Parathyroid adenoma (tissue), 2 donors: Measurements from ENCODE around the gene CNTN5.

Experiments
- H2AFZ ChIP-seq: fragments of 300-600 bp; sonication (generic); one replicate; pipeline ENCODE4 v1.7.0; 2017; ENCODE audit warnings: antibody characterized with exemption, mild to moderate bottlenecking
- H3K27ac ChIP-seq: fragments of 300-600 bp; sonication (generic); one replicate; pipeline ENCODE4 v1.7.0; 2017
- H3K27me3 ChIP-seq: fragments of 300-600 bp; sonication (generic); one replicate; pipeline ENCODE4 v1.7.0; 2017; ENCODE audit warnings: low read length; ENCODE audit not compliant: control insufficient read depth, insufficient read depth
- H3K36me3 ChIP-seq: fragments of 300-600 bp; sonication (generic); one replicate; pipeline ENCODE4 v1.7.0; 2017; ENCODE audit warnings: low read length; ENCODE audit not compliant: control insufficient read depth, insufficient read depth
- H3K4me1 ChIP-seq: fragments of 300-600 bp; sonication (generic); one replicate; pipeline ENCODE4 v1.7.0; 2017; ENCODE audit warnings: control low read depth
- H3K4me2 ChIP-seq: fragments of 300-600 bp; sonication (generic); one replicate; pipeline ENCODE4 v1.7.0; 2017; ENCODE audit warnings: low read length
- H3K4me3 ChIP-seq: fragments of 300-600 bp; sonication (generic); one replicate; pipeline ENCODE4 v1.7.0; 2017; ENCODE audit warnings: low read depth, low read length
- H3K79me2 ChIP-seq: fragments of 300-600 bp; sonication (generic); one replicate; pipeline ENCODE4 v1.7.0; 2017; ENCODE audit warnings: control low read depth
- H3K9ac ChIP-seq: fragments of 300-600 bp; sonication (generic); one replicate; pipeline ENCODE4 v1.7.0; 2017; ENCODE audit warnings: mild to moderate bottlenecking
- H3K9me3 ChIP-seq: fragments of 300-600 bp; sonication (generic); one replicate; pipeline ENCODE4 v1.7.0; 2017; ENCODE audit warnings: low read length; ENCODE audit not compliant: control insufficient read depth
- TF ChIP-seq, protein P1 (sequence below): fragments of 300-600 bp; sonication (generic); IDR thresholded peaks from one replicate; pipeline ENCODE4 v1.7.0; 2017; ENCODE audit warnings: antibody characterized with exemption, mild to moderate bottlenecking
- donor health status: primary hyperparathyroidism.

Gene CNTN5

DNA sequence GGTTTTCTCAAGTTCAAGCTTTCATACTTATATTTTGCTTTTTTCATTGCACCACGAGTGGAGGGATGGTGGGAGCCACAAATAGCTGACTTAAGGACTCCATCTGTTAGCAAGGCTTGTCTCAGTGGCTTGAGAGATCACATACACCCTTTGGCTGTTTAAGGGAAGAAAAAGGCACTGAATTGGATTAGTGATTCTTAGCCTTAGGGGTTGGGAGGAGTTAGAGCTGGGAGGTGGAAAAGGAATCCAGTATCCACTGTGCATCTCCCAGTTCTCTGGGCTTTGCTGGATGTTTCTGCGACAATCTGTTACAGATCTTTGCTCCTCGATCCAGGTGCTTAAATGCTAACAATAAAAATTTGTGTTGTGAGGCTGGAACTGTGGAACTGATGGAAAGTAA, 593.6 kb downstream of the CNTN5 start:
- TF ChIP-seq, protein P1, sequence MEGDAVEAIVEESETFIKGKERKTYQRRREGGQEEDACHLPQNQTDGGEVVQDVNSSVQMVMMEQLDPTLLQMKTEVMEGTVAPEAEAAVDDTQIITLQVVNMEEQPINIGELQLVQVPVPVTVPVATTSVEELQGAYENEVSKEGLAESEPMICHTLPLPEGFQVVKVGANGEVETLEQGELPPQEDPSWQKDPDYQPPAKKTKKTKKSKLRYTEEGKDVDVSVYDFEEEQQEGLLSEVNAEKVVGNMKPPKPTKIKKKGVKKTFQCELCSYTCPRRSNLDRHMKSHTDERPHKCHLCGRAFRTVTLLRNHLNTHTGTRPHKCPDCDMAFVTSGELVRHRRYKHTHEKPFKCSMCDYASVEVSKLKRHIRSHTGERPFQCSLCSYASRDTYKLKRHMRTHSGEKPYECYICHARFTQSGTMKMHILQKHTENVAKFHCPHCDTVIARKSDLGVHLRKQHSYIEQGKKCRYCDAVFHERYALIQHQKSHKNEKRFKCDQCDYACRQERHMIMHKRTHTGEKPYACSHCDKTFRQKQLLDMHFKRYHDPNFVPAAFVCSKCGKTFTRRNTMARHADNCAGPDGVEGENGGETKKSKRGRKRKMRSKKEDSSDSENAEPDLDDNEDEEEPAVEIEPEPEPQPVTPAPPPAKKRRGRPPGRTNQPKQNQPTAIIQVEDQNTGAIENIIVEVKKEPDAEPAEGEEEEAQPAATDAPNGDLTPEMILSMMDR: no peak
- no peak overlapping the region for H3K27ac ChIP-seq
- H3K9ac ChIP-seq: no peak overlapping the region
- H3K36me3 ChIP-seq: no peaks in the 10 kb centered on the region
- H3K4me2 ChIP-seq: no peak overlapping the region
- H3K27me3 ChIP-seq: no peaks in the 10 kb centered on the region
- no peaks in the 10 kb centered on the region for H3K9me3 ChIP-seq
- H3K79me2 ChIP-seq: no peaks in the 10 kb centered on the region
- H3K4me1 ChIP-seq: no peaks in the 10 kb centered on the region
- no peak overlapping the region for H2AFZ ChIP-seq
- H3K4me3 ChIP-seq: no peak overlapping the region

DNA sequence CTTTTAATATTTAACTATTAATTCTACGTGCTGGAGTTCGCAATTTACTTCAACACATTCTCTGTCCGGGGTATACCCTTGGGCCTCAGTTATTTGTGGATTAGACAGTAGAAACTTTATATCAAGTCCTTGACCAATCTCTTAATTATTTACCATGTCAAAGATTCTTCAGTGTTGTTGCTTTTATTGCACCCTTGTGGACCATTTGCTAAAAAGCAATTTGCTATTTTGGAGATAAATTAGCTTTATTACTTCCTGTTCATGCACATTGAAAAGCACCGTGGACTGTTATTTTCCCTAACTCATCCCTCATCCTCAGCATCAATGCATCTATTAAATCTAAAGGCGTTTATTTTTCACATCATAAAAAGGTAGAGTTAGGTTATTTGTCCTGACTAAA, 609.9 kb downstream of the CNTN5 start:
- TF ChIP-seq, protein P1: no peak
- no peak overlapping the region for H3K4me3 ChIP-seq
- H3K27me3 ChIP-seq: no peaks in the 10 kb centered on the region
- no peaks in the 10 kb centered on the region for H3K9me3 ChIP-seq
- no peaks in the 10 kb centered on the region for H3K4me1 ChIP-seq
- H3K9ac ChIP-seq: no peak overlapping the region
- no peaks in the 10 kb centered on the region for H3K36me3 ChIP-seq
- no peak overlapping the region for H3K27ac ChIP-seq
- no peaks in the 10 kb centered on the region for H3K79me2 ChIP-seq
- no peak overlapping the region for H3K4me2 ChIP-seq
- H2AFZ ChIP-seq: no peak overlapping the region

GRCh38 chr11:99631618-99632017, 610.9 kb downstream of the CNTN5 start:
- Histone ChIP-seq H3K27ac (no peak overlapping the region), H3K4me2 (no peak overlapping the region), H3K9me3 (no peaks in the 10 kb centered on the region), H3K4me3 (no peak overlapping the region), H3K36me3 (no peaks in the 10 kb centered on the region), H3K27me3 (no peaks in the 10 kb centered on the region), H3K9ac (no peak overlapping the region), H2AFZ (no peak overlapping the region), H3K4me1 (no peaks in the 10 kb centered on the region), H3K79me2 (no peaks in the 10 kb centered on the region)
- TF ChIP-seq, protein P1: no peak

- Histone ChIP-seq H3K4me3 (no peak overlapping the region), H3K9me3 (no peaks in the 10 kb centered on the region)
Observed at GRCh38 chr11:99632969-99633368, 612.2 kb downstream of the CNTN5 start.

GRCh38 chr11:99634581-99634980, 613.8 kb downstream of the CNTN5 start:
- Histone ChIP-seq H3K36me3 (no peaks in the 10 kb centered on the region), H2AFZ (no peak overlapping the region), H3K79me2 (no peaks in the 10 kb centered on the region), H3K27me3 (no peaks in the 10 kb centered on the region), H3K27ac (no peak overlapping the region), H3K9ac (no peak overlapping the region), H3K4me1 (no peaks in the 10 kb centered on the region), H3K9me3 (no peaks in the 10 kb centered on the region), H3K4me2 (no peak overlapping the region), H3K4me3 (no peak overlapping the region)
- TF ChIP-seq, protein P1: no peak

More at GRCh38 chr11:99632969-99633368, 612.2 kb downstream of the CNTN5 start:
- no peak overlapping the region for H3K4me2 ChIP-seq
- no peak overlapping the region for H3K9ac ChIP-seq
- no peaks in the 10 kb centered on the region for H3K36me3 ChIP-seq
- H3K27ac ChIP-seq: no peak overlapping the region
- no peaks in the 10 kb centered on the region for H3K27me3 ChIP-seq
- TF ChIP-seq, protein P1: no peak
- no peaks in the 10 kb centered on the region for H3K4me1 ChIP-seq
- no peaks in the 10 kb centered on the region for H3K79me2 ChIP-seq
- H2AFZ ChIP-seq: no peak overlapping the region
